ENCODE data around the gene CCDC197. TPM values are rescaled to one million over a fixed set of nuclear protein-coding genes. Genes with fewer than 3 reads are reported as not detected.

CCDC197 gene
- total RNA-seq, 2 donors from 2014 or later = not detected

GRCh38 chr14:94020267-94020666 is 23.2 kb downstream of the CCDC197 start:
- 72 to 80% methylated on average over 4 of the region's 4 CpGs for WGBS, 2 donors
- ATAC-seq = no peak

DNA sequence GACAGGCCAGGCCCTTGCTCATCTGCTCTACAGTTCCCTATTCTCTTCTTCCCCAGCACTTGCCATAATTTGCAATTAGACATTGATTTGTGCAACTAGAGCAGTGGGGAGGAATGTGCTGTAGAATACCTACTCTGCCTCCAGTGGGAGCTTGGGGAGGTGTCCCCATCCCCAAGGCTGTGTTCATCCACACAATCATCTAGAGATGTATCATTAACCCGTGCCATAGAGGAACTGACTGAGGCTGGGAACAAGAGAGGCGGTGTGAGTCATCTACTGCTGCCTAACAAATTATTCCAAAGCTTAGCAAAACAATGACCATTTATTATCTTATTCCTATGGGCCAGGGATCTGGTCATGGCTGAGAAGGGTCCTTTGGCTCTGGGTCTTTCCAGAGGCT is 23.9 kb downstream of the CCDC197 start:
- WGBS, 2 donors = 77 to 78% methylated on average over 2 of the region's 2 CpGs
- no peak overlapping the region for H3K4me3 ChIP-seq
- no peaks in the 10 kb centered on the region for H3K9me3 ChIP-seq
- H3K4me1 ChIP-seq = peaks cover 10% of the 10 kb centered on the region
- H3K27ac ChIP-seq = no peak overlapping the region
- TF ChIP-seq POLR2A (IDR thresholded peaks at IDR 0.05) (no peak), CTCF (IDR thresholded peaks at IDR 0.05) (no peak)
- H3K36me3 ChIP-seq (replicated peaks in 1 of 2; ENCODE audit: insufficient read depth in 1 of 2, low read depth in 2 of 2) = no peaks in the 10 kb centered on the region
- H3K27me3 ChIP-seq = no peaks in the 10 kb centered on the region
- ATAC-seq = no peak
- intact Hi-C loops (cut with DNase I) = no loop called here
- no peak for DNase-seq

More at GRCh38 chr14:94020267-94020666, 23.2 kb downstream of the CCDC197 start:
- Histone ChIP-seq H3K27ac (no peak overlapping the region), H3K9me3 (no peaks in the 10 kb centered on the region), H3K4me3 (no peak overlapping the region), H3K27me3 (no peaks in the 10 kb centered on the region), H3K36me3 (replicated peaks in 1 of 2; ENCODE audit: insufficient read depth in 1 of 2, low read depth in 2 of 2) (no peaks in the 10 kb centered on the region), H3K4me1 (peaks cover 6% of the 10 kb centered on the region)
- intact Hi-C loops (cut with DNase I) = no loop called here
- DNase-seq = no peak
- TF ChIP-seq CTCF (IDR thresholded peaks at IDR 0.05) (no peak), POLR2A (IDR thresholded peaks at IDR 0.05) (no peak)

GRCh38 chr14:94021416-94022157 is 24.5 kb downstream of the CCDC197 start:
- Histone ChIP-seq H3K4me3 (no peak overlapping the region), H3K27me3 (no peaks in the 10 kb centered on the region), H3K4me1 (peaks cover 11% of the 10 kb centered on the region), H3K9me3 (no peaks in the 10 kb centered on the region), H3K36me3 (replicated peaks in 1 of 2; ENCODE audit: insufficient read depth in 1 of 2, low read depth in 2 of 2) (no peaks in the 10 kb centered on the region), H3K27ac (no peak overlapping the region)
- 48 to 69% methylated on average over 9 of the region's 10 CpGs for WGBS, 2 donors
- ATAC-seq (no peak), DNase-seq (no peak)
- no peak for TF ChIP-seq POLR2A (IDR thresholded peaks at IDR 0.05)
- TF ChIP-seq CTCF (IDR thresholded peaks at IDR 0.05) = no peak
- intact Hi-C loops (cut with DNase I) = no loop called here

DNA sequence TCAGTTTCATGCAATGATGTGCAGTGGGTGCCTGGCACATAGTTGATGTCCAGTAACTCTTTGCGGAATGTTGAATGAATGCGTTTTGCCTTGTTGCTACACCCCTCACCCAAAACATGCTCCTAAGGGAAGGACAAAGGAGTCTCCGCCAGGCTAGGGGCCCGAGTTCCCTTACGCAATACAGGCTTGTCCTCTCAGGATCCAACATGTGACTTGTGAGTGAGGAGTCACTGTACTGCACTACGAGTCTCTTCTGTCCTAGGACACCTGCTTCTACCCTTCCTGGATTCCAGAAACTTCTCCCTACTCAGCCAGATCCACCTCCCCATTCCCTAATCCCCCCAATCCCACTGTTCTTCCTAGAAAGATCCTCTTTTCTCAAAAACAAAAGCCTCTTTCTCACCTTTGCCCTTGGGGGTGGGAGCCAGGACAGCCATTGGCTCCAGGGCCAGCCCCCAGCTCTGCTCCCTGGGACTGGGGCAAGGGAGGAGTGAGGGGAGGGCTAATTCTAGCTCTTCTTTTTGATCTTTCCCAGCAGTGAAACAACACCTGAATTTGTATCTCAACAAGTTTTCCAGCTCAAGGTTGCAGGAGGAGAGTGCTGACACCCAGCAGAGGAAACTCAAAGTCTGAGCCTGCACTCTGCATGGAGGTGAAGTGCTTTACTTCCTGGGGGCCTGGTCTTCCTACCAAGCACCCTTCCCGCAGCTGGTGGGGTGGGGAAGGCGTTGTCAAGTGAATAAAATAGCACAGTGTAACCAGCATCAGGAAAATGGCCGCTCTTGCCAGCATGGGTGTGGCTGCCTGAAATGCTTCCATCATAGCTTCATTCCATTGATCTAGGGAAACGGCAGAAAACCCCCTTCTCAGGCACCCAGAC is 25.7 kb downstream of the CCDC197 start:
- 76 to 86% methylated on average over 10 of the region's 10 CpGs for WGBS, 2 donors
- Histone ChIP-seq H3K27me3 (no peaks in the 10 kb centered on the region), H3K4me1 (peaks cover 19% of the 10 kb centered on the region), H3K36me3 (replicated peaks in 1 of 2; ENCODE audit: insufficient read depth in 1 of 2, low read depth in 2 of 2) (no peaks in the 10 kb centered on the region), H3K27ac (no peak overlapping the region), H3K4me3 (no peak overlapping the region), H3K9me3 (no peaks in the 10 kb centered on the region)
- intact Hi-C loops (cut with DNase I) = no loop called here
- DNase-seq (no peak), ATAC-seq (no peak)
- TF ChIP-seq POLR2A (IDR thresholded peaks at IDR 0.05) (no peak), CTCF (IDR thresholded peaks at IDR 0.05) (no peak)

Data from body of pancreas (tissue), 4 donors.